Measurements from ENCODE around the gene STK32B.

The STK32B gene

GRCh38 chr4:5078009-5078408, 26.7 kb downstream of the STK32B start:
- Mint-ChIP-seq H3K36me3 (ENCODE audit: low read depth) (no peaks in the 10 kb centered on the region), H3K4me1 (no peaks in the 10 kb centered on the region), H3K27ac (no peak overlapping the region), H3K27me3 (ENCODE audit: low read depth, poor library complexity) (peaks cover 4% of the 10 kb centered on the region), H3K4me3 (no peak overlapping the region), H3K9me3 (peaks cover 23% of the 10 kb centered on the region)
- DNase-seq: no peak
- TF ChIP-seq CTCF (IDR thresholded peaks at IDR 0.05): no peak

- TF ChIP-seq CTCF (IDR thresholded peaks at IDR 0.05): no peak
- H3K36me3 Mint-ChIP-seq (ENCODE audit: low read depth): no peaks in the 10 kb centered on the region
- no peaks in the 10 kb centered on the region for H3K4me1 Mint-ChIP-seq
- H3K27ac Mint-ChIP-seq: no peak overlapping the region
- peaks cover 4% of the 10 kb centered on the region for H3K27me3 Mint-ChIP-seq (ENCODE audit: low read depth, poor library complexity)
- no peak overlapping the region for H3K4me3 Mint-ChIP-seq
- peaks cover 23% of the 10 kb centered on the region for H3K9me3 Mint-ChIP-seq
- DNase-seq: no peak
Measured at GRCh38 chr4:5079581-5079980, 28.3 kb downstream of the STK32B start.

- Mint-ChIP-seq H3K9me3 (peaks cover 35% of the 10 kb centered on the region), H3K36me3 (ENCODE audit: low read depth) (no peaks in the 10 kb centered on the region), H3K27ac (no peak overlapping the region), H3K4me1 (no peaks in the 10 kb centered on the region), H3K4me3 (no peak overlapping the region), H3K27me3 (ENCODE audit: low read depth, poor library complexity) (peaks cover 7% of the 10 kb centered on the region)
- TF ChIP-seq CTCF (IDR thresholded peaks at IDR 0.05): no peak
- DNase-seq: no peak
Measured at GRCh38 chr4:5081441-5081999, 30.2 kb downstream of the STK32B start.

- H3K4me1 Mint-ChIP-seq: no peaks in the 10 kb centered on the region
- no peak overlapping the region for H3K27ac Mint-ChIP-seq
- H3K36me3 Mint-ChIP-seq (ENCODE audit: low read depth): no peaks in the 10 kb centered on the region
- peaks cover 35% of the 10 kb centered on the region for H3K9me3 Mint-ChIP-seq
- H3K27me3 Mint-ChIP-seq (ENCODE audit: low read depth, poor library complexity): peaks cover 12% of the 10 kb centered on the region
- no peak for DNase-seq
- H3K4me3 Mint-ChIP-seq: no peak overlapping the region
- TF ChIP-seq CTCF (IDR thresholded peaks at IDR 0.05): no peak
Measured at GRCh38 chr4:5082376-5082775, 31.1 kb downstream of the STK32B start.

DNA sequence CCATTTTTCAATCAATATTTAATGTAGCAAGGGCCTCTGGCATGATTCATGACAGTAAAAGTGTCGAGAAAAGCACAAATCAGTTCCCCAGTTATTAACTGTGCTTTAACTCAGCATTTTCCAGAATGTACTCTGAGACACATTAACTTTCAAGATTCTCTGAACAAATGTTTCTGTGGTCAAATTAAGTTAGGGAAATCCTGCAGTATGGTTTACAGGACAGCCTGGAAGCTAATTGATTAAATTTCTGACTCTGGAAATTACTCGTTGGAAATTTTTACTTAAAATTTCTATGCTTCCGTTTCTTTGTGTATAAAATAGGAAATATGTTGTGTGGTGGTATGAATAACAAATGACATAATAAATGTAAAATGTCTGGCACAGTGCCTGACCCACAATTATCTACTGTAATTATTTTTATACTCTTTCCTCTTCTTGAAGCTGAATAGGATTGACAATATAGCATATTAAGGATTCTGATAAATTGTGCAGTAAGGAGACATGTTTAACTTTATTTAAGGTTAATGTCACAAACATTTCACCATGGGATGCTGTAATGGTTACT, 33.7 kb downstream of the STK32B start:
- TF ChIP-seq CTCF (IDR thresholded peaks at IDR 0.05): no peak
- no peaks in the 10 kb centered on the region for H3K36me3 Mint-ChIP-seq (ENCODE audit: low read depth)
- H3K27me3 Mint-ChIP-seq (ENCODE audit: low read depth, poor library complexity): peaks cover 12% of the 10 kb centered on the region
- no peak overlapping the region for H3K4me3 Mint-ChIP-seq
- H3K9me3 Mint-ChIP-seq: peaks cover 47% of the 10 kb centered on the region
- no peak overlapping the region for H3K27ac Mint-ChIP-seq
- no peak for DNase-seq
- H3K4me1 Mint-ChIP-seq: no peaks in the 10 kb centered on the region

- Mint-ChIP-seq H3K27me3 (ENCODE audit: low read depth, poor library complexity) (peaks cover 12% of the 10 kb centered on the region), H3K4me1 (no peaks in the 10 kb centered on the region), H3K36me3 (ENCODE audit: low read depth) (no peaks in the 10 kb centered on the region), H3K27ac (no peak overlapping the region), H3K4me3 (no peak overlapping the region), H3K9me3 (peaks cover 50% of the 10 kb centered on the region)
- DNase-seq: no peak
- no peak for TF ChIP-seq CTCF (IDR thresholded peaks at IDR 0.05)
Measured at GRCh38 chr4:5086535-5086934, 35.3 kb downstream of the STK32B start.

Data from nephron progenitor cell (in vitro differentiated cells).